Glutamatergic neuron (in vitro differentiated cells): ENCODE results near the gene TNRC18. TPM values are rescaled to one million over a fixed set of nuclear protein-coding genes. Genes with fewer than 3 reads are reported as not detected.

ENCODE experiments used
- DNase-seq: peaks from one replicate; pipeline ENCODE4 v3.0.0; 2022
- H3K27ac Mint-ChIP-seq: one replicate; pipeline ENCODE4 v1.8.0; 2020; ENCODE audit warnings: mild to moderate bottlenecking, mixed read lengths, inconsistent platforms; ENCODE audit not compliant: unreplicated experiment
- H3K27me3 Mint-ChIP-seq: one replicate; pipeline ENCODE4 v1.8.0; 2020; ENCODE audit warnings: mild to moderate bottlenecking, moderate library complexity, mixed read lengths, inconsistent platforms; ENCODE audit not compliant: unreplicated experiment
- H3K36me3 Mint-ChIP-seq: one replicate; pipeline ENCODE4 v1.8.0; 2020; ENCODE audit warnings: mild to moderate bottlenecking, mixed read lengths, inconsistent platforms; ENCODE audit not compliant: unreplicated experiment
- H3K4me1 Mint-ChIP-seq: one replicate; pipeline ENCODE4 v1.8.0; 2020; ENCODE audit warnings: mild to moderate bottlenecking, low read depth, mixed read lengths, inconsistent platforms; ENCODE audit not compliant: unreplicated experiment
- H3K4me3 Mint-ChIP-seq: one replicate; pipeline ENCODE4 v1.8.0; 2020; ENCODE audit warnings: mild to moderate bottlenecking, mixed read lengths, inconsistent platforms; ENCODE audit not compliant: unreplicated experiment
- H3K9me3 Mint-ChIP-seq: one replicate; pipeline ENCODE4 v1.8.0; 2020; ENCODE audit warnings: mild to moderate bottlenecking, moderate library complexity, mixed read lengths, inconsistent platforms; ENCODE audit not compliant: unreplicated experiment
- CTCF ChIP-seq: fragments of 200-600 bp; sonication (generic); IDR thresholded peaks from one replicate; pipeline ENCODE4 v1.5.0; 2021; ENCODE audit not compliant: partially characterized antibody, unreplicated experiment
- total RNA-seq: library from RNA; stranded (reverse); fragmentation: NEBNext Ultra II Directional; extraction: Animal tissue kit (Norgen Biotek cat#: 25700); gene quantifications from one replicate; pipeline ENCODE4 v1.2.1, GENCODE V29; 2021; ENCODE audit not compliant: unreplicated experiment

TNRC18 gene
- total RNA-seq, 1 donor from 2014 or later: 54.6 TPM

- Mint-ChIP-seq H3K9me3 (peaks cover 5% of the 10 kb centered on the region), H3K27ac (no peak overlapping the region), H3K27me3 (peaks cover 2% of the 10 kb centered on the region), H3K4me3 (peak overlapping the region; percentile 13), H3K4me1 (peaks cover 6% of the 10 kb centered on the region), H3K36me3 (no peaks in the 10 kb centered on the region)
- TF ChIP-seq CTCF: no peak
- no peak for DNase-seq
These were observed 16.4 kb downstream of the TNRC18 start for GRCh38 chr7:5406957-5407945.

- H3K9me3 Mint-ChIP-seq: no peaks in the 10 kb centered on the region
- peaks cover 6% of the 10 kb centered on the region for H3K4me1 Mint-ChIP-seq
- peaks cover 4% of the 10 kb centered on the region for H3K27me3 Mint-ChIP-seq
- no peak for TF ChIP-seq CTCF
- no peak overlapping the region for H3K27ac Mint-ChIP-seq
- H3K4me3 Mint-ChIP-seq: no peak overlapping the region
- no peak for DNase-seq
- H3K36me3 Mint-ChIP-seq: no peaks in the 10 kb centered on the region
These were observed 19.2 kb downstream of the TNRC18 start for GRCh38 chr7:5404421-5404826.

- no peaks in the 10 kb centered on the region for H3K9me3 Mint-ChIP-seq
- DNase-seq: no peak
- TF ChIP-seq CTCF: no peak
- no peak overlapping the region for H3K27ac Mint-ChIP-seq
- H3K4me1 Mint-ChIP-seq: peaks cover 5% of the 10 kb centered on the region
- peaks cover 4% of the 10 kb centered on the region for H3K27me3 Mint-ChIP-seq
- no peak overlapping the region for H3K4me3 Mint-ChIP-seq
- H3K36me3 Mint-ChIP-seq: no peaks in the 10 kb centered on the region
These were observed 20.2 kb downstream of the TNRC18 start for GRCh38 chr7:5403442-5403841.

GRCh38 chr7:5397736-5398135 is 25.9 kb downstream of the TNRC18 start:
- no peak overlapping the region for H3K27ac Mint-ChIP-seq
- H3K4me3 Mint-ChIP-seq: no peak overlapping the region
- H3K4me1 Mint-ChIP-seq: no peaks in the 10 kb centered on the region
- H3K27me3 Mint-ChIP-seq: peaks cover 10% of the 10 kb centered on the region
- H3K36me3 Mint-ChIP-seq: no peaks in the 10 kb centered on the region
- peaks cover 3% of the 10 kb centered on the region for H3K9me3 Mint-ChIP-seq
- no peak for TF ChIP-seq CTCF
- no peak for DNase-seq
